Tibial nerve (tissue), 4 donors: ENCODE results near the gene ESRRB.

Experiments
- CTCF ChIP-seq, 5 experiments: fragments of 200-600 bp in 3 of 5; fragments of 450-650 bp in 2 of 5; sonication (generic) in 3 of 5; IDR thresholded peaks; one replicate each; pipeline ENCODE4 v1.5.1; 2016 to 2019; ENCODE audit warnings: antibody characterized with exemption in 5 of 5, mild to moderate bottlenecking in 3 of 5, moderate library complexity in 2 of 5
- EP300 ChIP-seq, 2 donors: sonication (generic); formaldehyde crosslinking; IDR thresholded peaks; one replicate each; pipeline ENCODE4 v1.6.1; 2017; ENCODE audit warnings: antibody characterized with exemption in 2 of 2, mild to moderate bottlenecking in 1 of 2
- POLR2A ChIP-seq, 2 donors: fragments of 450-650 bp; IDR thresholded peaks; one replicate each; pipeline ENCODE4 v1.6.1; 2017; ENCODE audit warnings: antibody characterized with exemption in 2 of 2, mild to moderate bottlenecking in 2 of 2, moderate library complexity in 2 of 2

- TF ChIP-seq CTCF (IDR thresholded peaks at IDR 0.05) (no peak), POLR2A (IDR thresholded peaks at IDR 0.05) (no peak), EP300 (IDR thresholded peaks at IDR 0.05) (no peak)
Observed at GRCh38 chr14:76550534-76550933, 174.6 kb downstream of the ESRRB start.
